ENCODE measurements around the gene PTGFRN.

GRCh38 chr1:117011334-117011733 is 101.6 kb downstream of the PTGFRN start:
- TF ChIP-seq ARNTL (CRISPR knock-in tag; IDR thresholded peaks at IDR 0.05; ENCODE audit: borderline replicate concordance, low read depth) (no peak), CSDC2 (CRISPR knock-in tag; IDR thresholded peaks at IDR 0.05) (no peak), ZC3H10 (CRISPR knock-in tag; IDR thresholded peaks at IDR 0.05) (no peak), ZNF70 (CRISPR knock-in tag; IDR thresholded peaks at IDR 0.05) (no peak), SNAI2 (CRISPR knock-in tag; IDR thresholded peaks at IDR 0.05) (no peak), ZFP30 (CRISPR knock-in tag; IDR thresholded peaks at IDR 0.05) (no peak), CREB5 (CRISPR knock-in tag; IDR thresholded peaks at IDR 0.05; ENCODE audit: low read depth) (no peak), TCF4 (CRISPR knock-in tag; IDR thresholded peaks at IDR 0.05; ENCODE audit: borderline replicate concordance) (no peak), CSRNP3 (CRISPR knock-in tag; IDR thresholded peaks at IDR 0.05) (no peak), ZFP3 (CRISPR knock-in tag; IDR thresholded peaks at IDR 0.05) (no peak), RARB (CRISPR knock-in tag; IDR thresholded peaks at IDR 0.05) (no peak), PATZ1 (CRISPR knock-in tag; IDR thresholded peaks at IDR 0.05; ENCODE audit: borderline replicate concordance) (no peak), TSHZ2 (CRISPR knock-in tag; IDR thresholded peaks at IDR 0.05) (no peak)
